Fibroblast of lung (primary cell): ENCODE measurements around the gene ZNF43. TPM values are rescaled to one million over a fixed set of nuclear protein-coding genes. Genes with fewer than 3 reads are reported as not detected.

ENCODE experiments used
- DNase-seq, 2 donors: peaks; one replicate each; pipeline versions ENCODE4 v3.0.0 to v3.0.0-alpha.2; 2010; ENCODE audit warnings: low read depth in 2 of 2
- H2AFZ ChIP-seq: 2 replicates; pipeline ENCODE4 v1.5.1; 2012; ENCODE audit warnings: low read length, control low read depth, inconsistent platforms
- H3K27ac ChIP-seq: 2 replicates; pipeline ENCODE4 v1.5.1; 2011; ENCODE audit warnings: low read length, control low read depth; ENCODE audit not compliant: insufficient read depth
- H3K27me3 ChIP-seq: 2 replicates; pipeline ENCODE4 v1.5.1; 2011; ENCODE audit warnings: mild to moderate bottlenecking, low read length; ENCODE audit not compliant: control insufficient read depth, insufficient read depth
- H3K36me3 ChIP-seq: 2 replicates; pipeline ENCODE4 v1.5.1; 2011; ENCODE audit warnings: low read length; ENCODE audit not compliant: control insufficient read depth, insufficient read depth
- H3K4me1 ChIP-seq: 2 replicates; pipeline ENCODE4 v1.5.1; 2011; ENCODE audit warnings: low read length; ENCODE audit not compliant: control insufficient read depth, insufficient read depth; ENCODE audit errors: extremely low read depth
- H3K4me2 ChIP-seq: 2 replicates; pipeline ENCODE4 v1.5.1; 2011; ENCODE audit warnings: low read length, control low read depth; ENCODE audit not compliant: insufficient read depth; ENCODE audit errors: extremely low read depth
- H3K4me3 ChIP-seq, 4 experiments: fragments of 200-600 bp in 1 of 4; sonication (generic) in 1 of 4; replicated peaks in 1 of 4; 2 replicates each; pipeline ENCODE4 v1.5.1; 2011 to 2016; ENCODE audit warnings: low read length in 4 of 4, low read depth in 3 of 4, mild to moderate bottlenecking in 3 of 4, control low read depth in 2 of 4, inconsistent platforms in 1 of 4, mixed read lengths in 1 of 4; ENCODE audit not compliant: insufficient read depth in 1 of 4; ENCODE audit errors: control extremely low read depth in 1 of 4
- H3K79me2 ChIP-seq: 2 replicates; pipeline ENCODE4 v1.5.1; 2012; ENCODE audit warnings: mild to moderate bottlenecking, low read length, inconsistent platforms; ENCODE audit not compliant: control insufficient read depth, insufficient read depth
- H3K9ac ChIP-seq: 2 replicates; pipeline ENCODE4 v1.5.1; 2011; ENCODE audit warnings: mild to moderate bottlenecking, low read length, control low read depth; ENCODE audit not compliant: insufficient read depth
- H3K9me3 ChIP-seq: 2 replicates; pipeline ENCODE4 v1.5.1; 2012; ENCODE audit warnings: low read depth, low read length; ENCODE audit not compliant: control insufficient read depth, insufficient read depth
- H4K20me1 ChIP-seq: 2 replicates; pipeline ENCODE4 v1.5.1; 2011; ENCODE audit warnings: low read length; ENCODE audit not compliant: control insufficient read depth, insufficient read depth; ENCODE audit errors: extremely low read depth
- CTCF ChIP-seq, 2 donors: IDR thresholded peaks in 1 of 2; conservative IDR thresholded peaks in 1 of 2; 1 replicate in 1 of 2; 2 replicates in 1 of 2; pipeline ENCODE4 v1.5.1; 2011 to 2012; ENCODE audit warnings: low read length in 2 of 2, control low read depth in 1 of 2, inconsistent platforms in 1 of 2, low read depth in 1 of 2, mild to moderate bottlenecking in 1 of 2
- EZH2 ChIP-seq: IDR thresholded peaks from 2 replicates; pipeline ENCODE4 v1.5.1; 2012; ENCODE audit warnings: low read length, control low read depth, mild to moderate bottlenecking; ENCODE audit errors: missing control alignments
- polyA plus RNA-seq, 2 donors: library from polyadenylated mRNA; depleted of rRNA in 1 of 2; stranded (reverse) in 1 of 2; unstranded in 1 of 2; fragments of >200 nt; gene quantifications; 2 replicates each; pipeline ENCODE4 v1.2.1, GENCODE V29; 2011 to 2012; ENCODE audit warnings: missing spikeins in 1 of 2
- total RNA-seq: library from RNA; depleted of rRNA; stranded (reverse); fragments of >200 nt; gene quantifications from 2 replicates; pipeline ENCODE4 v1.2.1, GENCODE V29; 2014

ZNF43 gene
- total and polyA plus RNA-seq, 2 donors (not counting 1 experiment from before 2014, with no cell fraction given): 4.3 to 4.7 TPM

- H3K36me3 ChIP-seq: peaks cover 11% of the 10 kb centered on the region
- H3K9me3 ChIP-seq: no peaks in the 10 kb centered on the region
- no peak for DNase-seq
These were observed 5.6 kb upstream of the ZNF43 start for GRCh38 chr19:21841488-21842097.

GRCh38 chr19:21841081-21841480 is 5.1 kb upstream of the ZNF43 start:
- Histone ChIP-seq H2AFZ (no peak overlapping the region), H4K20me1 (no peaks in the 10 kb centered on the region), H3K4me1 (peaks cover 2% of the 10 kb centered on the region), H3K27ac (no peak overlapping the region), H3K9ac (no peak overlapping the region), H3K79me2 (no peaks in the 10 kb centered on the region), H3K4me3 (no peak overlapping the region), H3K36me3 (peaks cover 11% of the 10 kb centered on the region), H3K4me2 (no peak overlapping the region), H3K9me3 (no peaks in the 10 kb centered on the region), H3K27me3 (no peaks in the 10 kb centered on the region)
- TF ChIP-seq EZH2 (no peak), CTCF (conservative IDR thresholded peaks at IDR 0.05 in 1 of 2, IDR thresholded peaks at IDR 0.05 in 1 of 2; ENCODE audit: low read depth in 1 of 2, low read length in 2 of 2) (no peak)
- no peak for DNase-seq

More at GRCh38 chr19:21841488-21842097, 5.6 kb upstream of the ZNF43 start:
- H3K27me3 ChIP-seq: no peaks in the 10 kb centered on the region
- TF ChIP-seq EZH2: no peak
- TF ChIP-seq CTCF (conservative IDR thresholded peaks at IDR 0.05 in 1 of 2, IDR thresholded peaks at IDR 0.05 in 1 of 2; ENCODE audit: low read depth in 1 of 2, low read length in 2 of 2): no peak
- H3K4me3 ChIP-seq: no peak overlapping the region
- H3K79me2 ChIP-seq: no peaks in the 10 kb centered on the region
- no peak overlapping the region for H3K4me2 ChIP-seq
- no peaks in the 10 kb centered on the region for H4K20me1 ChIP-seq
- H3K4me1 ChIP-seq: peaks cover under 1% of the 10 kb centered on the region
- H2AFZ ChIP-seq: no peak overlapping the region
- no peak overlapping the region for H3K27ac ChIP-seq
- H3K9ac ChIP-seq: no peak overlapping the region

GRCh38 chr19:21839976-21840375 is 4.0 kb upstream of the ZNF43 start:
- no peak overlapping the region for H3K9ac ChIP-seq
- H3K4me1 ChIP-seq: peaks cover 2% of the 10 kb centered on the region
- H4K20me1 ChIP-seq: no peaks in the 10 kb centered on the region
- H3K4me3 ChIP-seq: no peak overlapping the region
- H3K79me2 ChIP-seq: no peaks in the 10 kb centered on the region
- H3K36me3 ChIP-seq: peaks cover 10% of the 10 kb centered on the region
- H3K27ac ChIP-seq: no peak overlapping the region
- H3K4me2 ChIP-seq: no peak overlapping the region
- TF ChIP-seq EZH2: no peak
- TF ChIP-seq CTCF (conservative IDR thresholded peaks at IDR 0.05 in 1 of 2, IDR thresholded peaks at IDR 0.05 in 1 of 2; ENCODE audit: low read depth in 1 of 2, low read length in 2 of 2): no peak
- H3K27me3 ChIP-seq: no peaks in the 10 kb centered on the region
- DNase-seq: no peak
- H2AFZ ChIP-seq: no peak overlapping the region
- no peaks in the 10 kb centered on the region for H3K9me3 ChIP-seq
